ENCODE data around the gene PXDC1.
"Not testable (repeated sequence)": the region's sequence is repeated elsewhere in the genome, so short reads cannot be mapped to it uniquely, and the experiment has no call there.

Gene PXDC1

GRCh38 chr6:3779574-3779849 lies 28.0 kb upstream of the PXDC1 start:
- Histone ChIP-seq H3K36me3 (ENCODE audit: insufficient read depth, low read depth, low read length) (no peaks in the 10 kb centered on the region), H3K4me1 (ENCODE audit: insufficient read depth, low read length) (no peaks in the 10 kb centered on the region), H3K27me3 (ENCODE audit: insufficient read depth, low read length) (no peaks in the 10 kb centered on the region), H3K9ac (ENCODE audit: low read depth, low read length) (no peak overlapping the region), H3K9me3 (ENCODE audit: insufficient read depth, low read depth, low read length) (no peaks in the 10 kb centered on the region), H3K4me3 (ENCODE audit: low read length) (no peak overlapping the region), H3K27ac (ENCODE audit: low read length) (no peak overlapping the region)

GRCh38 chr6:3778701-3779573 lies 27.4 kb upstream of the PXDC1 start:
- Histone ChIP-seq H3K27me3 (ENCODE audit: insufficient read depth, low read length) (no peaks in the 10 kb centered on the region), H3K36me3 (ENCODE audit: insufficient read depth, low read depth, low read length) (no peaks in the 10 kb centered on the region), H3K27ac (ENCODE audit: low read length) (no peak overlapping the region), H3K9me3 (ENCODE audit: insufficient read depth, low read depth, low read length) (no peaks in the 10 kb centered on the region), H3K4me3 (ENCODE audit: low read length) (no peak overlapping the region), H3K4me1 (ENCODE audit: insufficient read depth, low read length) (no peaks in the 10 kb centered on the region), H3K9ac (ENCODE audit: low read depth, low read length) (no peak overlapping the region)

- Histone ChIP-seq H3K4me3 (ENCODE audit: low read length) (no peak overlapping the region), H3K27me3 (ENCODE audit: insufficient read depth, low read length) (no peaks in the 10 kb centered on the region), H3K9ac (ENCODE audit: low read depth, low read length) (no peak overlapping the region), H3K36me3 (ENCODE audit: insufficient read depth, low read depth, low read length) (no peaks in the 10 kb centered on the region), H3K27ac (ENCODE audit: low read length) (no peak overlapping the region), H3K4me1 (ENCODE audit: insufficient read depth, low read length) (no peaks in the 10 kb centered on the region), H3K9me3 (ENCODE audit: insufficient read depth, low read depth, low read length) (no peaks in the 10 kb centered on the region)
These were observed 26.4 kb upstream of the PXDC1 start for GRCh38 chr6:3777730-3778461.

- no peaks in the 10 kb centered on the region for H3K27me3 ChIP-seq (ENCODE audit: insufficient read depth, low read length)
- no peak overlapping the region for H3K27ac ChIP-seq (ENCODE audit: low read length)
- no peaks in the 10 kb centered on the region for H3K9me3 ChIP-seq (ENCODE audit: insufficient read depth, low read depth, low read length)
- no peaks in the 10 kb centered on the region for H3K36me3 ChIP-seq (ENCODE audit: insufficient read depth, low read depth, low read length)
- no peak overlapping the region for H3K9ac ChIP-seq (ENCODE audit: low read depth, low read length)
- H3K4me3 ChIP-seq (ENCODE audit: low read length): no peak overlapping the region
- H3K4me1 ChIP-seq (ENCODE audit: insufficient read depth, low read length): no peaks in the 10 kb centered on the region
These were observed 25.5 kb upstream of the PXDC1 start for GRCh38 chr6:3776881-3777507.

GRCh38 chr6:3775847-3776246 lies 24.3 kb upstream of the PXDC1 start:
- Histone ChIP-seq H3K27ac (ENCODE audit: low read length) (no peak overlapping the region), H3K9me3 (ENCODE audit: insufficient read depth, low read depth, low read length) (no peaks in the 10 kb centered on the region), H3K4me3 (ENCODE audit: low read length) (no peak overlapping the region), H3K9ac (ENCODE audit: low read depth, low read length) (no peak overlapping the region), H3K27me3 (ENCODE audit: insufficient read depth, low read length) (no peaks in the 10 kb centered on the region), H3K4me1 (ENCODE audit: insufficient read depth, low read length) (no peaks in the 10 kb centered on the region), H3K36me3 (ENCODE audit: insufficient read depth, low read depth, low read length) (no peaks in the 10 kb centered on the region)

GRCh38 chr6:3775386-3775785 lies 23.9 kb upstream of the PXDC1 start:
- Histone ChIP-seq H3K9ac (ENCODE audit: low read depth, low read length) (no peak overlapping the region), H3K36me3 (ENCODE audit: insufficient read depth, low read depth, low read length) (no peaks in the 10 kb centered on the region), H3K4me1 (ENCODE audit: insufficient read depth, low read length) (no peaks in the 10 kb centered on the region; the same call in 1 of the 2 replicates), H3K4me3 (ENCODE audit: low read length) (no peak overlapping the region), H3K27me3 (ENCODE audit: insufficient read depth, low read length) (no peaks in the 10 kb centered on the region), H3K9me3 (ENCODE audit: insufficient read depth, low read depth, low read length) (no peaks in the 10 kb centered on the region), H3K27ac (ENCODE audit: low read length) (no peak overlapping the region)

- H3K27me3 ChIP-seq (ENCODE audit: insufficient read depth, low read length): no peaks in the 10 kb centered on the region
- no peak overlapping the region for H3K4me3 ChIP-seq (ENCODE audit: low read length)
- no peak overlapping the region for H3K27ac ChIP-seq (ENCODE audit: low read length)
- no peaks in the 10 kb centered on the region for H3K36me3 ChIP-seq (ENCODE audit: insufficient read depth, low read depth, low read length)
- H3K9ac ChIP-seq (ENCODE audit: low read depth, low read length): no peak overlapping the region
- H3K4me1 ChIP-seq (ENCODE audit: insufficient read depth, low read length): no peaks in the 10 kb centered on the region; the same call in 1 of the 2 replicates
- no peaks in the 10 kb centered on the region for H3K9me3 ChIP-seq (ENCODE audit: insufficient read depth, low read depth, low read length)
These were observed 22.3 kb upstream of the PXDC1 start for GRCh38 chr6:3773678-3774298.

GRCh38 chr6:3772127-3772999 lies 20.9 kb upstream of the PXDC1 start:
- not testable (repeated sequence) for H3K9me3 ChIP-seq (ENCODE audit: insufficient read depth, low read depth, low read length); H3K27me3 ChIP-seq (ENCODE audit: insufficient read depth, low read length); H3K4me1 ChIP-seq (ENCODE audit: insufficient read depth, low read length); H3K9ac ChIP-seq (ENCODE audit: low read depth, low read length); H3K27ac ChIP-seq (ENCODE audit: low read length); H3K36me3 ChIP-seq (ENCODE audit: insufficient read depth, low read depth, low read length); H3K4me3 ChIP-seq (ENCODE audit: low read length)

GRCh38 chr6:3771407-3772011 lies 20.0 kb upstream of the PXDC1 start:
- Histone ChIP-seq H3K4me3 (ENCODE audit: low read length) (no peak overlapping the region), H3K27me3 (ENCODE audit: insufficient read depth, low read length) (no peaks in the 10 kb centered on the region), H3K4me1 (ENCODE audit: insufficient read depth, low read length) (no peaks in the 10 kb centered on the region; the same call in 1 of the 2 replicates)

GRCh38 chr6:3770023-3770720 lies 18.7 kb upstream of the PXDC1 start:
- Histone ChIP-seq H3K27me3 (ENCODE audit: insufficient read depth, low read length) (no peaks in the 10 kb centered on the region), H3K4me3 (ENCODE audit: low read length) (no peak overlapping the region), H3K27ac (ENCODE audit: low read length) (no peak overlapping the region)

More at GRCh38 chr6:3771407-3772011, 20.0 kb upstream of the PXDC1 start:
- Histone ChIP-seq H3K36me3 (ENCODE audit: insufficient read depth, low read depth, low read length) (no peaks in the 10 kb centered on the region), H3K9me3 (ENCODE audit: insufficient read depth, low read depth, low read length) (no peaks in the 10 kb centered on the region), H3K27ac (ENCODE audit: low read length) (no peak overlapping the region), H3K9ac (ENCODE audit: low read depth, low read length) (no peak overlapping the region)

More at GRCh38 chr6:3770023-3770720, 18.7 kb upstream of the PXDC1 start:
- Histone ChIP-seq H3K9ac (ENCODE audit: low read depth, low read length) (no peak overlapping the region), H3K36me3 (ENCODE audit: insufficient read depth, low read depth, low read length) (no peaks in the 10 kb centered on the region), H3K9me3 (ENCODE audit: insufficient read depth, low read depth, low read length) (no peaks in the 10 kb centered on the region), H3K4me1 (ENCODE audit: insufficient read depth, low read length) (peaks cover 4% of the 10 kb centered on the region; the same call in 1 of the 2 replicates)

All from iPS-20b (cell line).